Measurements from ENCODE around the gene PIK3CD. TPM values are rescaled to one million over a fixed set of nuclear protein-coding genes. Genes with fewer than 3 reads are reported as not detected.
A peak's percentile ranks its signal among the peaks of the same experiment; 100 is the strongest.

The PIK3CD gene
- polyA plus RNA-seq, 1 experiment: 9.0 TPM

GRCh38 chr1:9649769-9650168 lies 1.8 kb upstream of the PIK3CD start:
- Histone ChIP-seq H3K27ac (ENCODE audit: low read depth, low read length) (no peak overlapping the region), H3K4me3 (ENCODE audit: low read depth, low read length) (no peak overlapping the region), H3K27me3 (ENCODE audit: control insufficient read depth, insufficient read depth, low read length) (peaks cover 19% of the 10 kb centered on the region), H3K9me3 (ENCODE audit: control insufficient read depth, insufficient read depth, low read length) (no peaks in the 10 kb centered on the region)
- POLR2A ChIA-PET: no interaction called here
- TF ChIP-seq CTCF (IDR thresholded peaks at IDR 0.05; ENCODE audit: low read depth, low read length): no peak
- no peak for DNase-seq (ENCODE audit: low read depth, low spot score)
- CTCF ChIA-PET: no interaction called here

- CTCF ChIA-PET: no interaction called here
- Histone ChIP-seq H3K27me3 (ENCODE audit: control insufficient read depth, insufficient read depth, low read length) (peaks cover 19% of the 10 kb centered on the region), H3K4me3 (ENCODE audit: low read depth, low read length) (peak overlapping the region; percentile 64), H3K9me3 (ENCODE audit: control insufficient read depth, insufficient read depth, low read length) (no peaks in the 10 kb centered on the region), H3K27ac (ENCODE audit: low read depth, low read length) (no peak overlapping the region)
- POLR2A ChIA-PET: interaction anchor here (0.7 to 2.4 kb wide), 2 partner anchors 13 to 21 kb away, joined by 7 to 9 read pairs; no protein-coding TSS in a partner anchor
- no peak for DNase-seq (ENCODE audit: low read depth, low spot score)
- TF ChIP-seq CTCF (IDR thresholded peaks at IDR 0.05; ENCODE audit: low read depth, low read length): no peak
These were observed 339 bp upstream of the PIK3CD start for GRCh38 chr1:9651220-9651564.

GRCh38 chr1:9652379-9653209 lies 1.1 kb downstream of the PIK3CD start:
- CTCF ChIA-PET: interaction anchor here (0.7 to 1.6 kb wide), 3 partner anchors 26 to 256 kb away, joined by 3 to 5 read pairs (median 3); no protein-coding TSS in a partner anchor
- Histone ChIP-seq H3K27me3 (ENCODE audit: control insufficient read depth, insufficient read depth, low read length) (peaks cover 19% of the 10 kb centered on the region), H3K9me3 (ENCODE audit: control insufficient read depth, insufficient read depth, low read length) (no peaks in the 10 kb centered on the region), H3K4me3 (ENCODE audit: low read depth, low read length) (peak overlapping the region; percentile 64), H3K27ac (ENCODE audit: low read depth, low read length) (no peak overlapping the region)
- POLR2A ChIA-PET: interaction anchor here (0.7 to 2.4 kb wide), 3 partner anchors 19 to 328 kb away, joined by 6 to 7 read pairs (median 7); no protein-coding TSS in a partner anchor
- DNase-seq (ENCODE audit: low read depth, low spot score): no peak
- no peak for TF ChIP-seq CTCF (IDR thresholded peaks at IDR 0.05; ENCODE audit: low read depth, low read length)

GRCh38 chr1:9653210-9653490 lies 1.6 kb downstream of the PIK3CD start:
- ChIA-PET CTCF (interaction anchor here (0.6 to 1.6 kb wide), 3 partner anchors 26 to 647 kb away, joined by 3 to 5 read pairs (median 3); no protein-coding TSS in a partner anchor), POLR2A (interaction anchor here (2.4 kb wide), 1 partner anchor 19 kb away, joined by 7 read pairs; no protein-coding TSS in a partner anchor)
- H3K27ac ChIP-seq (ENCODE audit: low read depth, low read length): no peak overlapping the region
- no peaks in the 10 kb centered on the region for H3K9me3 ChIP-seq (ENCODE audit: control insufficient read depth, insufficient read depth, low read length)
- TF ChIP-seq CTCF (IDR thresholded peaks at IDR 0.05; ENCODE audit: low read depth, low read length): no peak
- no peak overlapping the region for H3K4me3 ChIP-seq (ENCODE audit: low read depth, low read length)
- peaks cover 19% of the 10 kb centered on the region for H3K27me3 ChIP-seq (ENCODE audit: control insufficient read depth, insufficient read depth, low read length)
- no peak for DNase-seq (ENCODE audit: low read depth, low spot score)

- Histone ChIP-seq H3K27me3 (ENCODE audit: control insufficient read depth, insufficient read depth, low read length) (peaks cover 19% of the 10 kb centered on the region), H3K27ac (ENCODE audit: low read depth, low read length) (no peak overlapping the region), H3K9me3 (ENCODE audit: control insufficient read depth, insufficient read depth, low read length) (no peaks in the 10 kb centered on the region), H3K4me3 (ENCODE audit: low read depth, low read length) (no peak overlapping the region)
- TF ChIP-seq CTCF (IDR thresholded peaks at IDR 0.05; ENCODE audit: low read depth, low read length): no peak
- ChIA-PET POLR2A (interaction anchor here (0.6 to 2.4 kb wide), 2 partner anchors 18 to 237 kb away, joined by 4 to 7 read pairs; no protein-coding TSS in a partner anchor), CTCF (interaction anchor here (0.6 to 1.6 kb wide), 3 partner anchors 27 to 648 kb away, joined by 3 to 5 read pairs (median 3); no protein-coding TSS in a partner anchor)
- DNase-seq (ENCODE audit: low read depth, low spot score): no peak
These were observed 2.0 kb downstream of the PIK3CD start for GRCh38 chr1:9653491-9654050.
